Iris pigment epithelial cell (primary cell): ENCODE measurements around the gene CCNK.

ENCODE experiments used
- DNase-seq: peaks from one replicate; pipeline ENCODE4 v3.0.0-alpha.2; 2011; ENCODE audit warnings: low read depth

CCNK gene

DNA sequence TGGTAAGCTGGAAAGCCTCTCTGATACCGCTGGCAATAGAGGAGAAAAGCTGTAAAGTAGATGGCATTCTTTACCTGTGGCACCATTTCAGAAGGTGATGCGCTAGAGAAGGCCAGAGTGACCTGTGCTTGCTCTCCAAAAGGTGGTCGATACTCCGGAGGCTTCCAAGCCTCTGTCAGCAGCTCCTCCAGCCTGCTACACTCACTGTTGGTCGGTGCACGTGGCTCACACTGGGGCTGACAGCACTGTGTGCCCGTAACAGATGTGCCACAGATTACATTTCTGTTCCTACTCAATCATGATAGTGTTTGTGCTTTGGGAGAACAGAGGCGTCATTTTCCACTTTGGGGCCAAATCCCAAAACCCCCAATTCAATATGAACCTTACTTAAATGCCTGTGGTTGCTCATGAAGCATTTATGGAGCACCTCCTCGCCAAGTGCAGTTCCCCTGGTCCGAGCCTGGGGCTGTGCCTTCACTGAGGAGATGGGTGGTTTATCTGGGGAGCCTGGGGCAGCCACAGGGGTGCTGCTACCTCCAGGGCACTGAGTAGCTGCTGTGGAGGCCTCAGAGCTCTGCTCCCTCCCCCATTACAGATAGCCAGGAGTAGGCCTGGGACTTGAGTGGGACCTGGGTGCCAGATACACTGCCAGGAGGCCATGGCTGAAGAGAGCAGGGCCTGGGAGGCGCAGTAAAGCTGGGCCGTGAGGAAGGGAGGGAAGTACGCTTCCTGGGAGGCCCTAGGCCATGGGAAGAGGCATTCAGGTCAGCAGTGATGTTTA, 26.8 kb downstream of the CCNK start:
- DNase-seq, result no peak

DNA sequence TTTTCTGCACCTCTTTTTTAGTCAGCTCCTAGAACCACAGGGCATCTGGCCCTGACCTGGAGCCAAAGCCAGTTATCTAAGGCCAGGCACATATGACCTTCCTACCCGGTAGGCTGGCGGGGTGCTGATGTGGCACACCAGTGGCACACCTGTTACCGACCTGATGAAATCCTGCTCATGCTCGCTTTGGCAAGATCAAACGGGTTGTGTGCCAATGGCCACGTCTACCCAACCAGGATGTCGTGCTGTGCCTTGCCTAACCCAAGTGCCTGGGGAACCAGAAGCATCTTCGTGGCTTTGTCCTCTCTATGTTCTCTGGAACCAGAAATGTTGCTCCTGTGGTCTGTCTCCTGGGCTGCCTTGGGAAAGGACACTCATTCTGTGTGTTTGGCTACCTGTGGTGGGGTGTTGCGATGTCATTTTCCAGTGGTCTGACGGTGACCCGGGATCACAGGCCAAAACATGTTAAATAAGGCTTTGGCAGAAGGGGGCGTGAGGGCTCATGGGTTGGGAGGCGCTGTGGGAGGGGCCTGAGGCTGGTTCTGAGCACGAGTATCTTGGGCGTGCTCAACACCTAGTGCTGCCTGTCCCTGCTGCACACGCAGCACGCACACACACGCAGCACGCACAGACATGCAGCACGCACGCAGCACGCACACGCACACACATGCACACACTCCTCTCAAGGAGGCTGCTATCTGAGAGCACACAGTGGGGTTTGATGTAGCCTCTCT, 27.9 kb downstream of the CCNK start:
- DNase-seq, result no peak

DNA sequence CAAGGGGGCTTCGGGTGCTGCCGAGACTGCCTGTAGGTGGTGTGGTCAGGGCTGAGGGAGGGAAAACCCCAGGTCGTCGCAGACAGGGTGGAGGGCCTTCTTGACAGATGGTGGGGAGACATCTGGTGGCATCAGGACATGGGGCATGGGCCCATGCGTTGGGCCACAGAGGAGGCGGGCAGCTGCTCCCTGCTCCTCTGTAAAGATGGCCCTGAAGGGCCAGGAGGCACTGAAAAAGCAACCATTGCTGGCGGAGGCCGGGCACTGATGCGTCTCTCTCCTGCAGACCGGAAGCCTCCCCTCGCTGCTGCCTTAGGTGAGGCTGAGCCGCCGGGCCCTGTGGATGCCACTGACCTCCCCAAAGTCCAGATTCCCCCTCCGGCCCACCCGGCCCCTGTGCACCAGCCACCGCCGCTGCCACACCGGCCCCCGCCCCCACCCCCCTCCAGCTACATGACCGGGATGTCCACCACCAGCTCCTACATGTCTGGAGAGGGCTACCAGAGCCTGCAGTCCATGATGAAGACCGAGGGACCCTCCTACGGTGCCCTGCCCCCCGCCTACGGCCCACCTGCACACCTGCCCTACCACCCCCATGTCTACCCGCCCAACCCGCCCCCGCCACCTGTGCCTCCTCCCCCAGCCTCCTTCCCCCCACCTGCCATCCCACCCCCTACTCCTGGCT, 28.8 kb downstream of the CCNK start:
- no peak for DNase-seq

DNA sequence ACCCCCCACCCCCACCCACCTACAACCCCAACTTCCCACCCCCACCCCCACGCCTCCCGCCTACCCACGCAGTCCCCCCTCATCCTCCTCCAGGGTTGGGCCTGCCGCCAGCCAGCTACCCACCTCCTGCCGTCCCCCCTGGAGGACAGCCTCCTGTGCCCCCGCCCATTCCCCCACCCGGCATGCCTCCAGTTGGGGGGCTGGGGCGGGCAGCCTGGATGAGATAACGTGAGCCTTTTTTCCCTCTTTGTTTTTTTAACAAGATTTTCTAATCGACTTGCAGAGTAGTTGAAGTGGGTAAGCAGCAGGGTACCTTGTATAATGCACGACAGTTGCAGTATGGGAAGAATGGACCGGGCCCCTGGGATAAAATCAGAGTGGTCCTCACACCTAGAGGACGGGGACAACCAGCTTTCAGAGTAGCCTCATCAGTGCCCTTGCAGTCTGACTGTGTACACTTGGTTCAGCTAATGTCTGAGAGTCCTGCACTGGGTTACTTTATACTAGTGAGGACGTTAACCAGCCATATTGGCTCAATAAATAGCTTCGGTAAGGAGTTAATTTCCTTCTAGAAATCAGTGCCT, 29.4 kb downstream of the CCNK start:
- no peak for DNase-seq

DNA sequence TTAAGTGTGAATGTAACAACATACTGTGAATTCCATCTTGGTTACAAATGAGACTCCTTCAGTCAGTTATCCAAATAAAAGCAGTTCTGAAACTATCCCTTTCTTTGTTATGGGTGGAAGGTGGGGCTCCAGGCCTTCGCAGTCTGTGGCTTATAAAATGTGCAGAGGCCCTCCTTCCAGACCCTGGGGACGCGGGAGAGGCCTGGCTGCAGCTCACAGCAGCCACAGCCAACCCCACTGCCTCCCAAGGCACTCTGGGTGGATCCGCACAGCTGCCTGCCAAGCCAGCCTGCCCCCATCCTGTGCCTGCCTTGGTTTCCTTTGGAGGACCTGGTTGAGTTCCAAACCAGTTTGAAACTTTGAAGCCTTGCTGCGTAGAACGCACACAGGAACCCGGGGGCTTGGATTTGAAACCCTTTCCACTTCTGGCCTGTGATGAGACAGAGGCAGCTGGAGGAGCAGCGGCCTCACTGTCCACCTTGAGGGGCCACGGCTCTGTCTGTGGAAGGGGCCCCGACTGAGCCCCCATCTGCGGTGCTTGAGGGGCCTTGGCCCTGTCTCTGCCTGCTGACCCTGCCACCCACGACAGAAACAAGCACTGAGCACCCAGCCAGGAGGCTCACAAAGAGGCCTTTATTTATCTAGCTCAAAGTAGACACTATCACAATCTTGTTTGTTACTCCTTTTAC, 30.4 kb downstream of the CCNK start:
- no peak for DNase-seq

DNA sequence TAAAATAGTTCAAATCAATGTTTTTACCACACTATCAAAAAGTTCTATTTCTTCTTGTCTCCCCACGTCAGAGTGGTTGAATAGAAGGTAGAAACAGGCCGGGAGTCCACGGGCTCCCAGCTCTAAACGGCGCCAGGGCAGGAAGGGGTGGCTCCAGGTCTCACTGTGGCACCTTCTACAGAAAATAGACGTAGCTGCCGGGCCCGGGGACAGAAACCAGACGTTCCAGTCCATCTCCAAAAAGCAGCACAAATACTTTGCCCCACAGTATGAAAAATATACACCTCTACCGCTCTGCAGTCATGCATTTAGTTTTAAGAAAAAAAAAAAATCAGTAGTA, 30.9 kb downstream of the CCNK start:
- DNase-seq, result no peak

DNA sequence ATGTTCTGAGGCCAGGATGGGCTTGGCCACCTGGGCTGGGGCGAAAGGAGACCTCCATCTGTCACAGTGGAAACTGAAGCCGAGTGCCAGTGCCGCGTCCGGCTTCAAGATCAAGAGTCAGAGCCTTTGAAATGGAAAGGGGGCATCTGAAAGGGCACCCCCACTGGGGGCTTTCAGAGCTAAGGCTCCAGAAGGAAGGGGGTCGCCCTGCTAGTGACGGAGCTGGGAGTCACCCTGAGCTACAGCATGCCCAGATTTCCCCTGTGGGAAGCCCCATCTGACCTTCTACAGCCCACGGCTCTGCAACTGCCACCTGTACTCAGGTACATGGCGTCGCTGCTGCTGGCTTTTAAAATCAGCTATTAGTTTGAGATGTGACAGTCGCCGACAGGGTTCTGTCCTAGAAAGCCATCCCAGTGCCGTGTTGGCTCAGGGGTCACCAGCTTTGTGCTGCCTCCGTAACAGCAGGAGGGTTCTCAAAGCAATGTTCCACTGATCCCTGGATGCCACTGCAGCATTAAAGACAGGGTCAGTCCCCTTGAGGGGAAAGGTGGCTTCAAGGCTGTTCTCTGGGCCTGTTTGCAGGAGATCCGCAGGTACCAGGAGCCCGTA, 31.5 kb downstream of the CCNK start:
- no peak for DNase-seq

DNA sequence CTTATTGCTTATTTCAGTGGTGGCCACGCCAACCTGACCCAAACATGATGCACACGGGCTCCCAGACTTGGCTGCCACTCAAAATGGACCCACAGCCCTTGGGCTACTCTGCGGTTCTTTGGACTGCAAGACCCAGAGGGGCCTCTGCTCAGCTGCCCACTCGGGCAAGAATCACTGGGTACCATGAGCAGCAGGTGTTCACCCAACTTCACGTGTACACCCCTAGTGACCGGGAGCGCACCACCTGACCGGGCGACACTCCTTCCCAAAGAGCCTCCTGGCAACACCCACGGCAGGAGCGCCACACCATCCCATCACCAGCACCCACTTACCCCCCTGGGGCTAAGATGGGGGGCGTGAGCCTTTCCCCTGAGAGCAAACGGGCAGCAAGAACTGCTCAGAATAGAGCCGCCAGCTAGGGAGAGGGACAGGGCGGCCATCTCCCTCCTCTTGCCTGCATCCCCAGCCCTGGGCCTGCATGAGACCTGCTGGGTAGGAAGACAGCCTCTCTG, 32.0 kb downstream of the CCNK start:
- no peak for DNase-seq

DNA sequence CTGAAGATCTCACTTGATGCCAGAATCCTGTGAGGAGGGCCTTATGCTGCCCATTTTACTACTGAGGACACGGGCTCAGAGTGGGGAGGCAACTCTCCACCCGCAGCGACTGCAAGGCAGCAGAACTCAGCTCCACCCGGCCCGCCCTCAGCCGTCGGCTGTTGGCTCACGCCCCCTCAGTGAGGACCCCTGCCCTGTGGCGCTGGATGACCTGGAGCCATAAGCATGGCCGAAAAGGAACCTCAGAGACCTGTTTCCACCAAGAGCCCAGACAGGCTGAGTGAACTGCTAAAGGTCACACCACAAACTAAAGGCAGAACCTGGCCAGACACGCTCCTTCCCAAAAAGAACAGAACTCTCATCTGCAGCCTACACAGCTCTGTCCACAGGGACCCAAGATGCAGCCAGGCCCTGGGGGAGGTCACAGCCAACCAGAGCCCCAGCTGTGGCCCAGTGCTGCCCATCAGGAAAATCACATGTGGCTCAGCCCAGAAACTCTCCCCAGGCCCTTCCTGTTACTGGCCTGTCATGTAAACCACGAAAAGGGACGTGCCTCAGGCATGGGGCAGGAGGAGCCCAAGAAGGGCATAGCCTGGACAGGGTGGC, 32.8 kb downstream of the CCNK start:
- DNase-seq, result no peak

DNA sequence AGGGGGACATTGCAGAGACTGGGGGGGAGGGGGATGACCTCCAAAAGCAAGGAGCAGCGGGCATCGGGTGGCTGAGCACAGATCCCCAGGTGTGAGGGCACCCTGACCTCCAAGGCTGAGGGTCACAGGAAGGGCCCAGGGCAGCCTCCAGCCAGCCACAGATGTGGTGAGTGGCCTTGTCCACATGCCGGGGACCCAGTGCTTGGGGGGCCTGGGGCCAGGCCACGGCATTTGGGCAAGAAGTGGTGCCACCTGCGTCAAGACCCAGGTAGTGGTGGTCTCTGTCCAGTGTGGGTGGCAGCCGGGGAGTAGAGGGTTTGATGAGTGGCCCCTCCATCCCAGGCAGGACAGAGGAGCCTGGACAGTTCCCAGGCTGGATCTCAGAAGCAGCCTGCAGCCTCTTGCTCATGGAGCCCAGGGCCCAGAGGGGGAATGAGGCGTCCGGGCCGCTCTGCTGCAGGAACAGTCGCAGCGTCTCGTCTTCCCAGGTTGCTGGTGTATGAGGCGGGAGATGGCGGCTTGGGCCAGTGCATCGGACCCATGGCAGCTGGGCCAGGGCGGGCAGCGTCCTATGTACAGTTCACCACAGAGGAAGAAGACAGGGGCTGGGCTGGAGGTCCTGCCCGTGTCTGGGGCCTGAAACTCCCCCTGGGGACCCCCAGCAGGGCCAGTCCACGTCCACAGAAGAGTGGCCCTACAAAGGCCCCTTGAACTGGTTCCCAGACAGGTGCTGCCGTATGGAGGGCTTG, 33.5 kb downstream of the CCNK start:
- DNase-seq, result no peak

DNA sequence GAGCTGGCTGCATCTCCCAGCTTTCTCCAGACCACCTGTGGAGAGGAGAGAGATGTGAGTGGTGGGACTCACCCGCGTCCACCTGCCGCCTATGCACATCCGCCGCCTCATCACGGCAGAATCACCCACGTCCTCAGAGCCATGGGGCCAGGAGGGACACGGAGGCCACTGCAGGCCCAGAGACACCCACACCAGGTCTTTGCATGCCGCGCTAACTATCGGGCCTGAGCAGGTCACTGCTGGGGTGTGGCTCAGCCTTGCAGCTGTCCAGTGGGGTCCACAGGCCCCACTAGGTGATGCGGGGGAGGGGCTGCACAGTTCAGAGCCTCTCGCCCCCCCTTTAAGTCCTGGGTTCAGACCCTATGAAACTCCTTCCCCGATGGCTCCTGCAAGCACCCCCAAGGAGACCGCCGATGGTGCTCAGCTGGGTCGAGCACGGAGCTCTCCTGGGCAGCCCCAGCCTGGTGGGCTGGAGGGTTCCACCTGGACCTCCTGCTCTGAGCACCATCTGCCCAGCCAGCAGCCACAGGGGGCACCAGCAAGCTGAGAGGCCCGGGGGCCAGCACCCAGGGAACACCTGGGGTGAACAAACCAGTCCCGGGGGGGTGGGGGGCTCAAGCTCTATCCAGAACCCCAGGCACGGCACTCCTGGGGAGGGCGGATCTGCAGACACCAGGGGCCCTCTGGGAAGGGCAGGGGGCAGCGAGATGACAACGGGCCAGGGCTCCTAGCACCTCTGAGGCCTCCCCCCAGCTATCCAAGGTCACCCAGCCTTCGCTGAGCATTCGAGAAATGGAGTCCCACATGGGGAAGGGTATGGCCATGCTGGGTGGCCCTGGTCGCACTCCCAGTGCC, 34.3 kb downstream of the CCNK start:
- DNase-seq, result no peak

DNA sequence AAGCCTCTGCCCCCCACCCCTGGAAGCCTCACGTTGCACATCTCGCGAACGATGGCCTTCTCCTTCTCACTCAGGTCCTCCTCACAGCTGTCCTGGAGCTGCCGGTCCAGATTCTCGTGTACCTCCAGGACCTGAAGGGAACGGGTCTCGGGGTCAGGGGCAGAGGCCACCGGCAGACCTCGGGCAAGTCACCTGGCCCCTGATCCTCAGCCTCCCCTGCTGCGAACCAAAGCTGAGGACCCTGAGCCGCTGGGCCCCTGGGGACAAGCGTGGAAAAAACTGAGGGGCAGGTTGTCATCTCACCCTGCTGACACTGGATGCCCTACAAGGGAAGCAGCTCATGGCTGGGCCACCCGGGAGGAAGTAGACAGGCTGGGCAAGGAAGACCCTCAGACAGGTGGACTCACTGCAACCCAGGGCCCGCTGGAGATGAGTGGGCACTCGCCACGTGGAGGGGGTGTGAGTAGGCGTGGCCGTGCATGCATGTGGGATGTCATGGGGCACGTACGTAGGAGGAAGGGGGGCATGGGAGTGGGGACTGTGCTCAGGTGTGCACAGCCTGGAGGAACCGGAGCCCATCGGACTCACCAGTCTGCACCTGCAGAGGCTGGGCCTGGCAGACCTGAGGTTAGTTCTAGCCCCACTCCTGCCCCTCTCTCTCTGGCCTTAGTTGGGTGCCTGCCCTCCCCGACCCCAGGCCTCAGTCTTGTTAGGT, 35.1 kb downstream of the CCNK start:
- no peak for DNase-seq

DNA sequence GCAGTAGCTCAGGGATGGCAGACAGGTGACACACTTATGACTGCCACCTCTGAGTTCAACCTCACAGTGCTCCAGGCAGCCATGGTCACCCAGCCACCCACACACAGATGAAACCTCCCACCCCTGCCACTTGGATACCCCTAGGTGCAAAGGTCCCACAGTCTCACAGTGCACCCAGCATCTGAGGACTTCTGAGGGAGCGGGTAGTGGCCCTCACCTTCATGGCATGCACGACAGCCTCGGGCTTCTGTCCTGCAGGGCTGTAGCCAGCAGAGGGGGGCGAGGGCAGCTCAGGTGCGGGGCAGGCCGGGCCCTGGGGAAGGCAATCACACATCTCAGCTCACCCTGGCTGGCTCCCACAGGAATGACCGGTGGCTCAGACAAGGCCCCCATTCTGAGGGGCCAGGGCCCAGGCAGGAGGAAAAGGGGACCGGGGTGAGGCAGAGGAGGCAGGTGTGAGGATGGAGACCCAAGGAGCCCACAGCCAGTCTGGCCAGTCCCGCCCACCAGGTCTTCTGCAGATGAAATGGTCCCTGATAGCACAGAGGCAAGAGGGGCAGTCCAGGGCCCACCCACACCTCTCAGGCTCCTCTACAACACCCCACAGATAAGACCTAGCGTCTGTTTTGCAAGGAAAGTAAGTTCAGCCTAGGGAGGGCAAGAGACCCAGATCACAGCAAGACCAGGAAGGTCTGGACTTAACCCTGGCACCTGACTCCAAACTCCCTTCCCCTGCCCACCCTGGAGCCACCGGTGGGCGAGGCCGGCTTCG, 35.8 kb downstream of the CCNK start:
- DNase-seq, result no peak

DNA sequence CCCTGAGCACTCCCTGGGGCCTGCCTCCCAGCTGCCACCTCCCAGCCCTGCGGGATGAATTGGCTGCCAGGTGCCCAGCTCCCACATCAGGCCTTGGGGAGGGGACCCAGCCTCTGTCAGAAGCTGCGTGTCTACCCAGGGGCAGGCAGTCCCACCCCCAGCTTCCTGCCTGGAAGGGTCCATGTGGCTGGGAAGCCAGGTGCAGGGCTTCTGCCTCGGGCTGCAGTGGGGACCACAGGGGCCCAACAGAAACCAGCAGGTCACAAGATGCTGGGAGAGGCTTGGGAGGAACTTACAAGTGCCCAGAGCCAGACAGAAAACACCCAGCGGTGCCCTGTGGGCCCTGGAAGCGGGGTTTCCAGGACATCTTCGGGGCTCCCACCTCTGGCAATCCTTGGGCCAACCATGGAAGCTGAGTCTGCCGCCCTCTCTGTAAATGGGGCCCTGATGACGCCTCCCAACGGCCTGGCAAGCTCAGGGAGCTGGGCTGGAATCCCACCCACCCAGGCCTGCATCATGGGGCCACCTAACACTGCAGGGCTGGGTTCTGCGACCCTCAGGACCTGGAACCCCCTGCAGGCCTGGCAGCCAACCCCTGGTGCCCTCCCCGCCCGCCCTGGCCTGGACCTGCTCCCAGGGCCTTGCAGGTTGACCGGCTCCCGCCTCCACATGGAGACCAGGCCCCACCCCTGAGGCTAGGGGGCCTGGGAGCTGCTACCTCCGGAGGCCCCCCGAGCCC, 36.6 kb downstream of the CCNK start:
- DNase-seq, result no peak

DNA sequence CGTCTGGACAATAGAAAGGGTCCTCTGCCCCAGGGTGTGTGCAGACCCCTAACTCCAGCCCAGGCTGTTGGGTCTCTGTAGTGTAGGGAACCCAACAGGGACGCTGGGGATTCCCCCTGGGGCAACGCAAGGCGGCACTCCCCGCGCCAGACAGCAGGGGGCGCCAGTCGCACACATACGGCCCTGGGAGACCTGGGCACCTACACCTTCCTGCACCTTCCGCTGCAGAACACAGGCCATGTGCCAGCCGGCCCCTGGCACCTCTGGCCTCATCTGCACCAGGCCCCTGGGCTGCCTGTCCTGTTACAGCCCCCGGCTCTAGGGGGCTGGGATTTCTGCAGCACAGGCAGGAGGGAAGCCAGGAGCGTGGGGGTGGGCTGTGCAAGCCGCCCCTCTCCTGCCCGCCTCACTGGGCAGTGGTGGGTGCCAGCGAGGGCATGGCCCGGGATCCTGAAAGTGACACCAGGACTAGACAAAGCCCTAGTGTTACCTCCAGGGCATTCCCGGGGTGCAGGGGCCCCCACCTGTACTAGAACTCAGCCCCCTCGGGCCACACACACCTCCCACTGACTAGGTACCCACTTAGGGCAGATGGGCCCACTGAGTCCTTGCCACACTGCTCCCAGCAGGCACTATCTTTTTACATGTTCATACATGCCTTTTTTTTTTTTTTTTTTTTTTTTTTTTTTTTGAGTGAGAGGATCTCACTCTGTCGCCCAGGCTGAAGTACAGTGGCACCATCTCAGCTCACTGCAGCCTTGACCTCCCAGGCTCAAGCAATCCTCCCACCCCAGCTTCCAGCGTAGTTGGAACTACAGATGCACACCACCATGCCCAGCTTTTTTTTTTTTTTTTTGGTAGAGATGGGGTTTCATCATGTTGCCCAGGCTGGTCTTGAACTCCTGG, 37.5 kb downstream of the CCNK start:
- DNase-seq, result peak; percentile 34

DNA sequence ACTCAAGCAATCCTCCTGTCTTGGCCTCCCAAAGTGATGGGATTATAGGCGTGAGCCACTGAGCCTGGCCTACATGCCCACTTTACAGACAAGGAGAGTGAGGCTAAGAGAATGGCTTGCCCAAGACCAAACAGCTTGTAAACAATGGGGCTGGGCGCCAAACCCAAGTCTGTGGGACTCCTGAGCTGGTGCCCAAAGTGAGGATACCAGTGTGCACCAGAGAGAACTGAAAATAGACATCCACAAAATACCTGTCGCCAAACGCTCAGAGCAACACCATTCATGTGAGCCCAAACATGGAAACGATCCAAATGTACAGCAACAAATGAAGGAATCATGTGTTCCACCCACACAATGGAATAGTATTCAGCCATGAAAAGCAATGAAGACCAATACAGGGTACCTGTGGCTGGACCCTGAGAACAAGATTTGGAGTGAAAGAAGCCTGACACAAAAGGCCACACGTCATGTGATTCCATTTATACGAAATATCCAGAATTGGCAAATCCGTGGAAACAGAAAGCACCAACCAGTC, 38.2 kb downstream of the CCNK start:
- DNase-seq, result no peak
